Tibial nerve (tissue), 4 donors: Measurements from ENCODE around the gene MAN2B1. TPM values are rescaled to one million over a fixed set of nuclear protein-coding genes. Genes with fewer than 3 reads are reported as not detected.
"Not testable (repeated sequence)": the region's sequence is repeated elsewhere in the genome, so short reads cannot be mapped to it uniquely, and the experiment has no call there.

Source experiments
- DNase-seq, 2 donors: peaks; one replicate each; pipeline ENCODE4 v3.0.0-alpha.2; 2019; ENCODE audit warnings: low spot score in 2 of 2
- H3K27ac ChIP-seq, 4 donors: fragments of 200-600 bp; sonication (generic) in 3 of 4; one replicate each; pipeline ENCODE4 v1.5.1; 2017 to 2019; ENCODE audit warnings: mild to moderate bottlenecking in 1 of 4
- H3K27me3 ChIP-seq, 2 donors: fragments of 200-600 bp; sonication (generic) in 1 of 2; one replicate each; pipeline versions ENCODE4 v1.5.1 to v1.6.0; 2017 to 2019
- H3K36me3 ChIP-seq, 3 donors: fragments of 200-600 bp; sonication (generic); one replicate each; pipeline ENCODE4 v1.5.1; 2018 to 2019
- H3K4me1 ChIP-seq, 4 donors: fragments of 200-600 bp; sonication (generic) in 3 of 4; one replicate each; pipeline ENCODE4 v1.5.1; 2017 to 2019
- H3K4me3 ChIP-seq, 4 donors: fragments of 200-600 bp; sonication (generic) in 3 of 4; one replicate each; pipeline ENCODE4 v1.5.1; 2017 to 2019; ENCODE audit warnings: mild to moderate bottlenecking in 1 of 4, moderate library complexity in 1 of 4
- H3K9me3 ChIP-seq, 4 donors: fragments of 200-600 bp; sonication (generic) in 3 of 4; one replicate each; pipeline ENCODE4 v1.5.1; 2017 to 2019
- CTCF ChIP-seq, 5 experiments: fragments of 200-600 bp in 3 of 5; fragments of 450-650 bp in 2 of 5; sonication (generic) in 3 of 5; IDR thresholded peaks; one replicate each; pipeline ENCODE4 v1.5.1; 2016 to 2019; ENCODE audit warnings: antibody characterized with exemption in 5 of 5, mild to moderate bottlenecking in 3 of 5, moderate library complexity in 2 of 5
- EP300 ChIP-seq, 2 donors: sonication (generic); formaldehyde crosslinking; IDR thresholded peaks; one replicate each; pipeline ENCODE4 v1.6.1; 2017; ENCODE audit warnings: antibody characterized with exemption in 2 of 2, mild to moderate bottlenecking in 1 of 2
- POLR2A ChIP-seq, 2 donors: fragments of 450-650 bp; IDR thresholded peaks; one replicate each; pipeline ENCODE4 v1.6.1; 2017; ENCODE audit warnings: antibody characterized with exemption in 2 of 2, mild to moderate bottlenecking in 2 of 2, moderate library complexity in 2 of 2
- WGBS, 2 donors: methylation state at CpG; one replicate each; pipeline ENCODE4 v1.1.5; 2018; 5-methylcytosine and 5-hydroxymethylcytosine counted together
- total RNA-seq, 4 donors: library from RNA; depleted of rRNA; stranded (reverse); fragments of >200 nt; gene quantifications; one replicate each; pipeline ENCODE4 v1.1.0, GENCODE V29; 2016

The MAN2B1 gene
- total RNA-seq, 4 donors from 2014 or later = 48.5 to 89.4 (median 58.5) TPM

GRCh38 chr19:12628040-12629022 lies 38.2 kb downstream of the MAN2B1 start:
- H3K36me3 ChIP-seq = peaks cover 18 to 96% (median 38%) of the 10 kb centered on the region in 3 donors
- no peak for TF ChIP-seq EP300 (IDR thresholded peaks at IDR 0.05)
- no peak for TF ChIP-seq POLR2A (IDR thresholded peaks at IDR 0.05)
- TF ChIP-seq CTCF (IDR thresholded peaks at IDR 0.05) = no peak
- peaks cover 0 to 2% (median 0%) of the 10 kb centered on the region in 4 donors for H3K4me1 ChIP-seq
- H3K9me3 ChIP-seq = peaks cover 0 to 25% (median 8%) of the 10 kb centered on the region in 4 donors
- H3K4me3 ChIP-seq = no peak overlapping the region
- no peak overlapping the region for H3K27ac ChIP-seq
- DNase-seq = no peak
- 93 to 94% methylated on average over 17 of the region's 17 CpGs for WGBS, 2 donors
- H3K27me3 ChIP-seq = no peaks in the 10 kb centered on the region

DNA sequence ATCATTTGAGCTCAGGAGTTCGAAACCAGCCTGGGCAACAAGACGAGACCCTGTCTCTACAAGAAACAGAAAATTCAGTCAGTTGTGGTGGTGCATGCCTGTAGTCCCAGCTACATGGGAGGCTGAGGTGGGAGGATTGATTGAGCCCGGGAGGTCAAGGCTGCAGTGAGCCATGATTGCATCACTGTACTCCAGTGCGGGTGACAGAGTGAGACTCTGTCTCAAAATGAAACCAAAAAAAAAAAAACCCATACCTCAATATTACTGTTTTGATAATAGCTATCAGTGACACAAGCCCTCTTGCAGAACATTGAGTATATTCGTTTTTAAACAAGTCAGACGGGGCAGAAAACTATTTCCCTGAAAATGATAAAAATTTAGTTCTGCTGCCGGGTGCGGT lies 39.6 kb downstream of the MAN2B1 start:
- no peak overlapping the region for H3K27ac ChIP-seq
- no peak for DNase-seq
- peaks cover 18 to 88% (median 38%) of the 10 kb centered on the region in 3 donors for H3K36me3 ChIP-seq
- peaks cover 0 to 12% (median 2%) of the 10 kb centered on the region in 4 donors for H3K4me1 ChIP-seq
- H3K4me3 ChIP-seq = no peak overlapping the region
- WGBS, 2 donors = 91 to 96% methylated on average over 8 of the region's 8 CpGs
- no peak for TF ChIP-seq POLR2A (IDR thresholded peaks at IDR 0.05)
- no peak for TF ChIP-seq EP300 (IDR thresholded peaks at IDR 0.05)
- TF ChIP-seq CTCF (IDR thresholded peaks at IDR 0.05) = no peak
- peaks cover 0 to 25% (median 8%) of the 10 kb centered on the region in 4 donors for H3K9me3 ChIP-seq
- H3K27me3 ChIP-seq = no peaks in the 10 kb centered on the region

DNA sequence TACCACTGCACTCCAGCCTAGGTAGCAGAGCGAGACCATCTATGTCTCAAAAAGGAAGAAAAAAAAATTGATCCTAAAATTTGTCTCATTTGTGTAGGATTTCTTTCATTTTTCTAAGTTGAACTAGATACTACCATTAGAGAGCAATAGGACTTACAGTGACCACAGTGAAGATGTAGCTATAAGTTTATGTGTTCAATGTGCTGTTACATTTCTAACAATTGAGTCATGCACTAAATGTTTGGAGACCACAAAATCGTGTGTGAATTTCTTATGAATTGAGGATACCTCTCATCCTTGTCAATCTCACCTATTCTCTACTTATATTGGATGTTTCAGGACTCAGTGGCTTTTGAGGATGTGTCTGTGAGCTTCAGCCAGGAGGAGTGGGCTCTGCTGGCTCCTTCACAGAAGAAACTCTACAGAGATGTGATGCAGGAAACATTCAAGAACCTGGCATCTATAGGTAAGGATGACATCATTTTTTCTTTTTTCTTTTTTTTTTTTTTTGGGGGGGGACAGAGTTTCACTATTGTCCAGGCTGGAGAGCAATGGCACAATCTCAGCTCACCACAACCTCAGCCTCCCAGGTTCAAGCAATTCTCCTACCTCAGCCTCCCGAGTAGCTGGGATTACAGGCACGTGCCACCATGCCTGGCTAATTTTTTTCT lies 43.0 kb downstream of the MAN2B1 start:
- Histone ChIP-seq H3K4me3 (no peak overlapping the region), H3K27me3 (no peaks in the 10 kb centered on the region), H3K4me1 (peaks cover 0 to 29% (median 2%) of the 10 kb centered on the region in 4 donors), H3K36me3 (peaks cover 16 to 66% (median 38%) of the 10 kb centered on the region in 3 donors), H3K27ac (no peak overlapping the region), H3K9me3 (peaks cover 0 to 15% (median 6%) of the 10 kb centered on the region in 4 donors)
- WGBS, 2 donors = 86 to 87% methylated on average over 4 of the region's 4 CpGs
- TF ChIP-seq CTCF (IDR thresholded peaks at IDR 0.05) (no peak), POLR2A (IDR thresholded peaks at IDR 0.05) (no peak), EP300 (IDR thresholded peaks at IDR 0.05) (no peak)
- DNase-seq = no peak

- H3K4me1 ChIP-seq = peaks cover 0 to 34% (median 3%) of the 10 kb centered on the region in 4 donors
- H3K27me3 ChIP-seq, H3K9me3 ChIP-seq, DNase-seq, H3K4me3 ChIP-seq: not testable (repeated sequence)
- WGBS, 2 donors = 48 to 64% methylated on average over 14 to 26 of the region's 26 CpGs
- peak overlapping the region in 1 of 4 donors; percentile 78 for H3K27ac ChIP-seq
- peaks cover 7 to 52% (median 19%) of the 10 kb centered on the region in 3 donors for H3K36me3 ChIP-seq
Measured at GRCh38 chr19:12621253-12622024, 45.1 kb downstream of the MAN2B1 start.

DNA sequence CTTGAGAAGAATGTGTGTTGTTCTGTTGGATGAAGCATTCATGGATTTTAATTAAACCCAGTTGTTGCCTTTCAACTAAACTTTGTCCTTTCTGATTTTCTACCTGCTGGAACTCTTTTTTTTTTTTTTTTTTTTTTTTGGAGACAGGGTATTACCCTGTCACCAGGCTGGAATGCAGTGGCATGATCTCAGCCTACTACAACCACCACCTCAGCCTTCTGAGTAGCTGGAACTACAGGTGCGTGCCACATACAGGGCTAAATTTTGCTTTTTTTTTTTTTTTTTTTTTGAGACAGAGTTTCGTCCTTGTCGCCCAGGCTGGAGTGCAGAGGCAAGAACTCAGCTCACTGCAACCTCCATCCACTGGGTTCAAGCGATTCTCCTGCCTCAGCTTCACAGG lies 48.9 kb downstream of the MAN2B1 start:
- TF ChIP-seq CTCF (IDR thresholded peaks at IDR 0.05) = no peak
- no peak for TF ChIP-seq EP300 (IDR thresholded peaks at IDR 0.05)
- no peak for TF ChIP-seq POLR2A (IDR thresholded peaks at IDR 0.05)
- no peak for DNase-seq
- no peak overlapping the region for H3K4me3 ChIP-seq
- no peaks in the 10 kb centered on the region for H3K9me3 ChIP-seq
- no peak overlapping the region for H3K27ac ChIP-seq
- no peaks in the 10 kb centered on the region for H3K27me3 ChIP-seq
- peaks cover 0 to 49% (median 0%) of the 10 kb centered on the region in 3 donors for H3K36me3 ChIP-seq
- peaks cover 0 to 52% (median 19%) of the 10 kb centered on the region in 4 donors for H3K4me1 ChIP-seq
- WGBS, 2 donors = 83 to 93% methylated on average over 4 of the region's 4 CpGs
